Fibroblast of pulmonary artery (primary cell): ENCODE data around the gene JAK2.

Experiments
- DNase-seq: peaks from one replicate; pipeline ENCODE4 v3.0.0-alpha.2; 2010; ENCODE audit warnings: low read depth
- H3K4me3 ChIP-seq: replicated peaks from 2 replicates; pipeline ENCODE4 v1.5.1; 2011; ENCODE audit warnings: low read depth, mild to moderate bottlenecking, control low read depth, low read length, moderate library complexity
- CTCF ChIP-seq: IDR thresholded peaks from 2 replicates; pipeline ENCODE4 v1.5.1; 2011; ENCODE audit warnings: mild to moderate bottlenecking, control low read depth, low read length, inconsistent platforms; ENCODE audit errors: missing control alignments

JAK2 gene

GRCh38 chr9:5140151-5140550 is 155.1 kb downstream of the JAK2 start:
- no peak for DNase-seq
- H3K4me3 ChIP-seq, result no peak overlapping the region

GRCh38 chr9:5144217-5144616 is 159.1 kb downstream of the JAK2 start:
- H3K4me3 ChIP-seq, result no peak overlapping the region
- no peak for DNase-seq
- no peak for TF ChIP-seq CTCF

More at GRCh38 chr9:5140151-5140550, 155.1 kb downstream of the JAK2 start:
- no peak for TF ChIP-seq CTCF

- H3K4me3 ChIP-seq, result no peak overlapping the region
- TF ChIP-seq CTCF, result no peak
- no peak for DNase-seq
These were observed 161.2 kb downstream of the JAK2 start for GRCh38 chr9:5146241-5146640.
